ENCODE measurements around the gene SRSF6.
"Not testable (repeated sequence)": the region's sequence is repeated elsewhere in the genome, so short reads cannot be mapped to it uniquely, and the experiment has no call there.

SRSF6 gene

GRCh38 chr20:43457640-43458421 lies at the start of gene SRSF6:
SRSF6 (plus strand) TSS chr20:43457896; CDS start chr20:43458034, 138 bp downstream.
- in situ Hi-C loops (cut with HindIII; ENCODE audit: low sequenced_read_pairs): no loop called here

GRCh38 chr20:43408848-43409576 lies 48.7 kb upstream of the SRSF6 start:
- in situ Hi-C loops (cut with HindIII; ENCODE audit: low sequenced_read_pairs): no loop called here

DNA sequence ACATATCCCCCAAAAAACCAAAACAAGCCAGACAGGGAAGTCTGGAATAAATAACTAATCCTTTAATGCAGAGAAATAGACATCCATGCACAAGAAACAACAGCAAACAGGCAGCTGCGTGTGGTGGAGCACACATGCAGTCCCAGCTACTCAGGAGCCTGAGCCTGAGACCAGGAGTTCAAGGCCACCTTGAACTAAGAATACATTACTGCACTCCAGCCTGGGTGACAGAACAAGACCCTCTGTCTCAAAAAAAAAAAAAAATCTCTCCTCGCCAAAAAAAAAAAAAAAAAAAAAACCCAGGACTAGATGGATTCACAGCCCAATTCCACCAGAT lies 48.2 kb upstream of the SRSF6 start:
- in situ Hi-C loops (cut with HindIII; ENCODE audit: low sequenced_read_pairs): no loop called here

DNA sequence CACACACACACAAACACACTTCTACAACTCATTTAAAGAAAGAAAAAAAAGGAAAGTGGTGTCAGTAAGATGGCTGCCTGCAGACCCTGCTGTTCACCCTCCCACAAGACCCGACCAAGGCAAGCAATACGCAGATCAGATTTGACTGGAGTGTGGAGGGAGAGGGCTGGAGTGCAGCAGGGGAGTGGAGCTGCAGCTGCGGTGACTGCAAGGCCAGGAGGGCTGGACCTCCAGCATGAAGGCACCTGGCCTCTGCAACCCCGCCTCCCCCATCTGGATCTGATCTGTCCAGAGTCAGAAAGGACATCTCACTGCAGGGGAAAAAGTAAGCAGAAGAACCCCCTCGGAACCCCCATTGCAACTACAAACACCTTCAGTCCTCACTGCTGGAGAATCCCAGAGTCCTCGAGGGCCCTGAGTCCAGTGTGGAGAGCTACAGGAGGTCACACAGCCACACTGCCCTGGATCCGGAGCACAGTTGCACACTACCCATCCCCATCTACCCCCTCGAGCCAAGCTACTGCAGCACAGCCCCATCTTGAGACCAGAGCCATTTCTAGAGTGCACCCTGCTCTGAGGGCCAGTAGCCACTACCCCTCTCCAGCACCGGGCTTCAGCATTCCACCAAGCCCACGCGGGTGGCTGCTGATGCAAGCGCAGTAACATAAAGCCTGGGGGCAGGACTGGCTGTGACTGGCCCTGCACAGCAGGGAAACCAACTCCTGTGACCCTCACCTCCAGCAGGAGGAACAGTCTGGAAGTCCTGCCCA lies 41.9 kb upstream of the SRSF6 start:
- in situ Hi-C loops (cut with HindIII; ENCODE audit: low sequenced_read_pairs): no loop called here

DNA sequence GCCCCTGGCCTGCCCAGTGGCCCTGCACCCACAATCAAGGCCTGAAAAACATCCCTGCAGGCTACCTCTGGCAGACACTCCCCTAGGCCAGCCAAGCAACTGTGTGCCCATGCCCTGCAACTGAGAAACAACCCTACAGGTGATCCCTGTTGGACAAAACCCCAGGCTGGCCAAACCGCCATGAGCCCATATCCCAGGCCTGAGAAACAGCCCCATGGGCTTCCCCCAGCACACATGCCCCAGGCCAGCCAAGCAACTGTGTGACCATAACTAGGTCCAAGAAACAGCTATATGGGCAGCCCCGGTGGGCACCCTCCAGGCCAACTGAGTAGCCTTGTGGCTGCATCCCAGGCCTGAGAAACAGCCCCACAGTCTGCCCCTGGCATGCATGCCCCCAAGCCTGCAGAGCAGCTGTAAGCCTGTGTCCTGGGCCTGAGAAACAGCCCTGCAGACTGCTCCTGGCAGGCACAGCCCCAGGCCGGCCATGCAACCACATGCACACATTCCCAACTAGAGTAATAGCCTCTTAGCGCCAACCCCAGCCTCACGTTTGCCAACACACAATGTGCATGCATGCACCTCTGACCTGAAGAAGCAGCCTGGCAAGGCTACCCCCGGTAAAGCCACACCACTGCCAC lies 41.0 kb upstream of the SRSF6 start:
- in situ Hi-C loops (cut with HindIII; ENCODE audit: low sequenced_read_pairs): no loop called here

GRCh38 chr20:43420192-43420591 lies 37.5 kb upstream of the SRSF6 start:
- in situ Hi-C loops (cut with HindIII; ENCODE audit: low sequenced_read_pairs): no loop called here

DNA sequence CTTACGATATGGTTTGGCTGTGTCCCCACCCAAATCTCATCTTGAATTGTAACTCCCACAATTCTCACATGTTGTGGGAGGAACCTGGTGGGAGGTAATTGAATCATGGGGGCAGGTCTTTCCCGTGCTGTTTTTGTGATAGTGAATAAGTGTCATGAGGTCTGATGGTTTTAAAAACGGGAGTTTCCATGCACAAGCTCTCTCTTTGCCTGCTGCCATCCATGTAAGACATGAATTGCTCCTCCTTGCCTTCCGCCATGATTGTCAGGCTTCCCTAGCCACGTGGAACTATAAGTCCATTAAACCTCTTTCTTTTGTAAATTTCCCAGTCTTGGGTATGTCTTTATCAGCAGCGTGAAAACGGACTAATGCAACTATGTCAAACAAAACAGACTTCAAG lies 36.8 kb upstream of the SRSF6 start:
- in situ Hi-C loops (cut with HindIII; ENCODE audit: low sequenced_read_pairs): not testable (repeated sequence)

- in situ Hi-C loops (cut with HindIII; ENCODE audit: low sequenced_read_pairs): no loop called here
These were observed 31.5 kb upstream of the SRSF6 start for GRCh38 chr20:43426172-43426571.

DNA sequence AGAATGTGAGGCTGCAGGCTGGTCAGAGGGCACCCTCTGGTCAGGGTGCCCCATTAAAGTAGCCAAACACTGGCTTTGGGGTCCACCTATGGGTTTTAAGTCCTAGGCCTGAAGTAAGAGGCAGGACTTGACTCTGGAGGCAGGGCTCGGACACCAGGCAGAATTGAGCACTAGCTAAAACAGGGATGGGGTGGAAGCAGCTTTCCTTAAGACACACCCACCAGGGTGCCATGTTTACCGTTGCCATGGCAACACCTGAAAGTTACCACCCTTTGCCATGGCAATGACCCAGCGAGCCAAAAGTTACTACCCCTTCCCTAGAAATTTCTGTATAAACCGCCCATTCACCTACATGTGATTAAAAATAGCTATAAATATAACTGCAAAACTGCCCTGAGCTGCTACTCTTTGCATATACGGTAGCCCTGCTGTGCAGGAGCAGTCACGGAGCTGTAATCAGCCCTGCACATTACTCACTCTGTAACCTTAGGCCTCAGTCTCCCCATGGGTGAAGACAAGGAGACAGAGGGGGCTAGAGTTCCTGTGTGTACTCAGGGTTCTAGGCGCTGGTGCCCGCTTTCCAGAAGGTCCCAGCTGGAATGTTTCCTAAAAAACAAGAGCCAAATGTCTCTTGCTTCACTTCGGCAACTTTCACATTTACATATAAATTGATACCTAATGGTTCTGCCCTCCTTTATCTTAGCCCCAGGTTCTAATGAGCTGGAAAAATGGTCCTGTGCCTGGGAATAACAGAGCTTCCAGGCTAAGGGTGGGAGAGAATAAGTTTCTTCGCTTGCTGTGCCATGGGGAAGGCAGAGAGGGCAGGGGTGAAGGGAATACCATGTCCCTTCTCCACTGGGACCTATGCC lies 27.2 kb upstream of the SRSF6 start:
- in situ Hi-C loops (cut with HindIII; ENCODE audit: low sequenced_read_pairs): no loop called here

DNA sequence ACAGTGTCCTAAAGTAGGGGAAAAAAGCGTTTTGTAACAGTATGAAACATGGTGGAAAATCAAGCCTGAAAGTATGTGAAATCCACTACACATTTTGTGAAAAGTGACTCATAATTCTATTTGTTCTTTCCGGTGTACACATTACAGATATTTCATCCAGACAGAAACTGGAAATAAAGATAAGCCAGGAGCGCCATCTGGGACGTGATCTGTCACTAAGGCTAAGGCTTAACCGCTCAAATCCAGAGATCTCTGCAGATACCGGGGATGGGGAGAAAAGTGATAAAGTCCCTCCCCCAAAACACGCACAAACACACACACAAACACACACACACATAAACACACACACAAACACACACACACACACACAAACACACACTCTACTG lies 26.6 kb upstream of the SRSF6 start:
- in situ Hi-C loops (cut with HindIII; ENCODE audit: low sequenced_read_pairs): no loop called here

DNA sequence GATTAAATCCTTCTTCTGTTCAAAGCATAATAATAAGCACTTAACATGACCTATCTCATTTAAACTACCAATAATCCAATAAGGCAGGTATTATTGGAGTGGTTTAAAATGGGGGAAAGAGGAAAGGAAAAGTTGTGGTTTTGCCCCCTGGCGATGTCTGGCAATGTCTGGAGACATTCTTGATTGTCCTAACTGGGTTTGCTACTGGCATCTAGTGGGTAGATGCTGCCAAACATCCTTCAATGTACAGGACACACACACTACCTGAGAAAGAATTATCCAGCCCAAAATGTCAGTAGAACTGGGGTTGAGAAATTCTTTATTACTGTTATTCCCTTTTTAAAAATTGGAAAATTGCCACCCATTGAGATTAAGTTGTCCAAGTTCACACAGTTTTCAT lies 25.2 kb upstream of the SRSF6 start:
- in situ Hi-C loops (cut with HindIII; ENCODE audit: low sequenced_read_pairs): no loop called here

- in situ Hi-C loops (cut with HindIII; ENCODE audit: low sequenced_read_pairs): no loop called here
These were observed 24.3 kb upstream of the SRSF6 start for GRCh38 chr20:43433250-43433854.

- in situ Hi-C loops (cut with HindIII; ENCODE audit: low sequenced_read_pairs): no loop called here
These were observed 23.1 kb upstream of the SRSF6 start for GRCh38 chr20:43434565-43434964.

GRCh38 chr20:43438578-43439316 lies 18.9 kb upstream of the SRSF6 start:
- in situ Hi-C loops (cut with HindIII; ENCODE audit: low sequenced_read_pairs): no loop called here

DNA sequence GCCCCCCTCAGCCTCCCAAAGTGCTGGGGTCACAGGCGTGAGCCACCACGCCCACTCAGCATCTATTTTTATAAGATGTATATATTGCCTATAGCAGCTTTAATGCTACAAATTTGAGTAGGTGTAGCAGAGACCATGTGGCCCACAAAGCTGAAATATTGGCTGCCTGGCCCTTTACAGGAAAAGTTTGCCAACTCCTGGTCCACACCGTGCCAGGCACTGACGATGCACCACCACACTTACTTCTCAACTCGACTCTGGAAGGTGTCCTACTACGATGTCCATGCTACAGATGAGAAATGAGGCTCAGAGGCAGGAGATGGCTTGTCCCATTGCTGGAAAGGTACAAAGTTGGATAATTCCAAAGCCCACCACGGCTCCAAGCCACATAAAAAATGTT lies 17.2 kb upstream of the SRSF6 start:
- in situ Hi-C loops (cut with HindIII; ENCODE audit: low sequenced_read_pairs): no loop called here

GRCh38 chr20:43442282-43442880 lies 15.3 kb upstream of the SRSF6 start:
- in situ Hi-C loops (cut with HindIII; ENCODE audit: low sequenced_read_pairs): no loop called here

DNA sequence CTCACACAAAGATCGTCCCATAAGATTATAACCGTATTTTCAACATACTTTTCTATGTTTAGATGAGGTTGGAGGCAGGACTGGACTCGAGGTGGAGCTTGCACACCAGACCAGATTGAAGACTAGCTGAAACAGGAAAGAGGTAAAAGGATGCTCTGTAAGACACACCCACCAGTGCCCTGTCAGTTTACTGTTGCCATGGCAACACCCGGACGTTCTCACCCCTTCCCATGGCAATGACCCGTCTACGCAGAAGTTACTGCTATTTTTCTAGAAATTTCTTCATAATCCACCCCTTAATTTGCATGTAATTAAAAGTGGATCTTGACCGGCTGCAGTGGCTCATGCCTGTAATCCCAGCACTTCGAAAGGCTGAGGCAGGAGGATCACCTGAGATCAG lies 13.6 kb upstream of the SRSF6 start:
- in situ Hi-C loops (cut with HindIII; ENCODE audit: low sequenced_read_pairs): no loop called here

DNA sequence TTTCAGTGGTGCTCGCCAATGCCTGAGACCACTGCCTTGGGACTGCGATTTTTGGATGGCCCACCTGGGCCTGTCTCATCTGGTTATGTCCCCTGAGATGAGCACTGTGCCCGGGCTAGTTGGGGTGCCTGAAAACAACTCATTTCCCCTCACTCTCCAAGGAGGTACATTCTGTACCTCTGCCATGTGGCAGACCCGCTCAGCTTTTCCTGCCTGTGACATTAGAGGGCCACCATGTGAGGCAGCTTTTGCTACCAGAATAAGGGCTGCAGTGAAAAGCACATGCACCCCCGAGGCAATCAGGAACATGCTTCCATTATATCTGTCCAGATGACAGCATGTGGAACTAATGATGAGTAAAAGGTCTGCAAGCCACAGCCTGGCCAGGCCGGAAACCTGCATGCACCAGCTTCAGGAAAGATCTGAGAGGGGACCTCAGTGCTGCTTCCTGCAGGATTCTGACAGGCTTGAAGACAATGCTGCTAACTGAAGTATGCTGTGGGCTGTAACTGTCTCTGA lies 11.3 kb upstream of the SRSF6 start:
- in situ Hi-C loops (cut with HindIII; ENCODE audit: low sequenced_read_pairs): no loop called here

DNA sequence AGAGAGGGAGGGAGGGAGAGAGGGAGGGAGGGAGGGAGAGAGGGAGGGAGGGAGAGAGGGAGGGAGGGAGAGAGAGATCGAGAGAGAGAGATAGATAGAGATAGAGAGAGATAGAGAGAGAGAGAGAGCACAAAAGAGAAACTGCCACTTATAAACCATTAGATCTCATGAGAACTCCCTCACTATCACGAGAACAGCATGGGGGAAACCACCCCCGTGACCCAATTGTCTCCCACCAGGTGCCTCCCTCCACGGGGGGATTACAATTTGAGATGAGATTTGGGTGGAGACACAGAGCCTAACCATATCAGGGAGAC lies 9.3 kb upstream of the SRSF6 start:
- in situ Hi-C loops (cut with HindIII; ENCODE audit: low sequenced_read_pairs): not testable (repeated sequence)
